GM18870 (cell line): Measurements from ENCODE around the gene DUSP22.

Source experiments
- ATAC-seq: cut with Tn5 transposase; IDR thresholded peaks from one replicate; pipeline ENCODE4 v1.9.1; 2021; ENCODE audit warnings: moderate library complexity; ENCODE audit not compliant: unreplicated experiment

The DUSP22 gene

GRCh38 chr6:336159-337114, 44.1 kb downstream of the DUSP22 start:
- peak; percentile 38 for ATAC-seq

- no peak for ATAC-seq
These were observed 45.6 kb downstream of the DUSP22 start for GRCh38 chr6:337805-338368.

GRCh38 chr6:338815-339262, 46.6 kb downstream of the DUSP22 start:
- no peak for ATAC-seq

- no peak for ATAC-seq
These were observed 47.2 kb downstream of the DUSP22 start for GRCh38 chr6:339480-339879.

- ATAC-seq: no peak
These were observed 48.1 kb downstream of the DUSP22 start for GRCh38 chr6:340186-340955.

GRCh38 chr6:340991-341827, 48.9 kb downstream of the DUSP22 start:
- ATAC-seq: no peak

- peak; percentile 59 for ATAC-seq
These were observed 49.9 kb downstream of the DUSP22 start for GRCh38 chr6:341914-342831.

- ATAC-seq: no peak
These were observed 50.5 kb downstream of the DUSP22 start for GRCh38 chr6:342832-343179.

- ATAC-seq: no peak
These were observed 51.1 kb downstream of the DUSP22 start for GRCh38 chr6:343226-343935.

GRCh38 chr6:343960-344815, 51.9 kb downstream of the DUSP22 start:
- ATAC-seq: no peak

GRCh38 chr6:344816-345340, 52.6 kb downstream of the DUSP22 start:
- ATAC-seq: no peak

GRCh38 chr6:345747-346385, 53.6 kb downstream of the DUSP22 start:
- no peak for ATAC-seq

- no peak for ATAC-seq
These were observed 54.2 kb downstream of the DUSP22 start for GRCh38 chr6:346386-347030.

- ATAC-seq: peak; percentile 53
These were observed 54.9 kb downstream of the DUSP22 start for GRCh38 chr6:347232-347631.

GRCh38 chr6:347951-348859, 55.9 kb downstream of the DUSP22 start:
- ATAC-seq: no peak

- no peak for ATAC-seq
These were observed 56.6 kb downstream of the DUSP22 start for GRCh38 chr6:348860-349396.
